ENCODE data around the gene COPZ2.

COPZ2 gene

GRCh38 chr17:47987240-47987835 lies 50.3 kb downstream of the COPZ2 start:
- DNase-seq (ENCODE audit: low read depth, low spot score) = no peak

GRCh38 chr17:47986520-47986919 lies 51.1 kb downstream of the COPZ2 start:
- no peak for DNase-seq (ENCODE audit: low read depth, low spot score)

GRCh38 chr17:47983492-47984223 lies 53.9 kb downstream of the COPZ2 start:
- DNase-seq (ENCODE audit: low read depth, low spot score) = no peak

DNA sequence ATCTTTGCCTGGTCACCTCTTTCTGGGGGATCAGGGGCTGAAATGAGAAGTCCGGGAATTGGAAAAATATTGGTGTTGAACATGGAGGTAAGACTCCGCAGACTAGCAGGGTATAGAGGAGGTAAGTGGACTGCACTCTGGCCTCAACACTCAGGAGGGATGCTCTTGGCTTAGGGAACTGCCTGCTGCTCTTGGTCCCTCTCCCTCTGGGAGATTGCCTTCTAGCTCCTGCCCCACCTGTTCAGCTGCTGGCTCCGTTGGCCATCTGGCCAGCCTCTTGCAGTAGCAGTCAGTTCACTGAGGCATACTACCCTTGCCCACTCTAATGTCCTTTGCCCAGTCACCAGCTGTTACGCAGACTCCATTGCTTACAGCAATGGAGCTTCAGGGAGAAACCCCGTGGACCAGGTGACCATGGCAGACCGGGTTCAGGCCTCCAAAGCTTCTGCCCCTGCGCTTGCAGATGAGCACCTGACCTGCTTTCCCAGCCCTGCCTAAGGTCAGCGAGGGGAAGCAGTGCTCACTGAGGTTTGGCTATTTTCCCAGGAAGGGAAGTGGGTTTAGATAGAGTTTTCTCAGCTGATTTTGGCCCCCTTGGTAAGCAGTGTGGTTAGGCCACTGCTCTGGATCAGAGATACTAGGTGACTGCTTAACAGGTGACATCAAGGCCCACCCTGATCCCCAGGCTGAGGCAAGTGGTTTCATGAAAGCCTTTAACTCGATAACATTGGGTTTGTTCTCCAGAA lies 54.8 kb downstream of the COPZ2 start:
- no peak for DNase-seq (ENCODE audit: low read depth, low spot score)

DNA sequence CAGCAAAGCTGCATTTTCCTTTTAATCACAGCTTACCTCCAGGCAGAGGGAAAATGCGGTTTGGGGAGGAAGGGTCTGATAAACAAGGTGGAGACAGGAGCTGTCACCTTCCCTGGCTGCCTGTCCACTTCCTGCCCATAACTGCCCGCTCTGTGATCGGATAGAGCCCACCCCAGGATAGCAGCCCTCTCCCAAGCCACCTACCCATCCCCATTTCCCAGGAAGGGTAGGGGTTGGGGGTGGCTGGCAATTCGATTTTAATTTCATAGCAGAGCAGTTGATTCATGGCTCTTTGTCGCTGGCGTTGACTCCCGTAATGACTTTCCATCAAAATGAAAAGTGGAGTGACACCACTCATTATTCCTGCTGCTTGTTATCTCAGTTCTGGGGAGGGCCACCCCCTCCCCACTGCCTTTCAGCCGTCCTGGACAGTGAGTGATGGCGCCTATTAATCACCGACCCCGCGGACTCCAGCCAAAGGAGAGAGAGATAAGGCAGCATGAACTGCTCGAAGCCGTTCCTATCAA lies 55.4 kb downstream of the COPZ2 start:
- DNase-seq (ENCODE audit: low read depth, low spot score) = no peak

DNA sequence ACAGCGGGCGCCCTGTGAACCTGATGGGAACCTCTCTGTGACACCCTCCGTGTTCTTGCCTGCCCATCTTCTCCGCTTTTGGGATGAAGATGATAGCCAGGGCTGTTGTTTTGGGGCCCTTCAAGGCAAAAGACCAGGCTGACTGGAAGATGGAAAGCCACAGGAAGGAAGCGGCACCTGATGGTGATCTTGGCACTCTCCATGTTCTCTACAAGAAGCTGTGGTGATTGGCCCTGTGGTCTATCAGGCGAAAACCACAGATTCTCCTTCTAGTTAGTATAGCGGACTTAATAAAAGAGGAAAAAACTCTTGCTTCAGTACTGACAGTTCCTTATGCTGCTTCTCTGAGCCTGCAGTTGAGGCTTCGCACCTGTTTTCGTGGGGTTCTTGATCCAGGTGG lies 56.1 kb downstream of the COPZ2 start:
- no peak for DNase-seq (ENCODE audit: low read depth, low spot score)

DNA sequence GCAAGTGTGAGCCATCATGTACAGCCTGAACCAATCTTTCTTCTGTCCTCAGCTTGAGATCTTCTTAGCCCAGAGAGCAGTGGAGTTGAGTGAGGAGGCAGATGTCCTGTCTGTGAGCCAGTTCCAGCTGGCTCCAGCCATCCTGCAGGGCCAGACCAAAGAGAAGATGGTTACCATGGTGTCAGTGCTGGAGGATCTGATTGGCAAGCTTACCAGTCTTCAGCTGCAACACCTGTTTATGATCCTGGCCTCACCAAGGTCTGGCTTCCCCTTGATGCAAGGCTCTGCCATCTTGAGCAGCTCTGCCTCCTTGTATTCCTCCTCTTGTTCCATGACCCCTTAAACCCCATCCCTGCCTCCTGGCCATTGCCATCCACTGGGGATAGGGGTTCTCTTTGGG lies 57.1 kb downstream of the COPZ2 start:
- no peak for DNase-seq (ENCODE audit: low read depth, low spot score)

GRCh38 chr17:47978324-47978723 lies 59.3 kb downstream of the COPZ2 start:
- DNase-seq (ENCODE audit: low read depth, low spot score) = no peak
